Measurements from ENCODE around the gene REEP5. TPM values are rescaled to one million over a fixed set of nuclear protein-coding genes. Genes with fewer than 3 reads are reported as not detected.

REEP5 gene
- total and polyA plus RNA-seq, 2 of the 13 experiments (the other 11 are each of a cell fraction or from before 2014, with no cell fraction given), result 49.4 to 239 TPM

- TF ChIP-seq EP300 (IDR thresholded peaks at IDR 0.05; ENCODE audit: low read depth in 2 of 2, low read length in 2 of 2) (peak in 1 of 2 experiments; percentile 88; a peak in 2 of 4 replicates), EP300 (CRISPR knock-in tag; IDR thresholded peaks at IDR 0.05; ENCODE audit: borderline replicate concordance) (peak; percentile 86; the same call in 1 of the 2 replicates), ZNF614 (CRISPR knock-in tag; IDR thresholded peaks at IDR 0.05; ENCODE audit: borderline replicate concordance) (peak; percentile 70; the same call in 1 of the 2 replicates), TERF1 (CRISPR knock-in tag; IDR thresholded peaks at IDR 0.05) (no peak), ZNF10 (CRISPR knock-in tag; IDR thresholded peaks at IDR 0.05; ENCODE audit: borderline replicate concordance, low read depth) (no peak), NBN (conservative IDR thresholded peaks at IDR 0.05) (no peak), ZNF547 (CRISPR knock-in tag; IDR thresholded peaks at IDR 0.05) (no peak), ZNF746 (CRISPR knock-in tag; IDR thresholded peaks at IDR 0.05) (no peak), ZSCAN9 (CRISPR knock-in tag; IDR thresholded peaks at IDR 0.05; ENCODE audit: borderline replicate concordance) (0 out of 2 replicates have a peak, but pooled peaks have one; percentile 24), CERS6 (CRISPR knock-in tag; IDR thresholded peaks at IDR 0.05) (no peak), ZNF556 (CRISPR knock-in tag; IDR thresholded peaks at IDR 0.05; ENCODE audit: borderline replicate concordance) (no peak), FOSL1 (CRISPR knock-in tag; IDR thresholded peaks at IDR 0.05; ENCODE audit: borderline replicate concordance) (no peak), FOXP4 (CRISPR knock-in tag; IDR thresholded peaks at IDR 0.05) (peak; percentile 78), ZNF788 (CRISPR knock-in tag; IDR thresholded peaks at IDR 0.05; ENCODE audit: borderline replicate concordance) (no peak), TARDBP (CRISPR knock-in tag; IDR thresholded peaks at IDR 0.05) (no peak), SIX1 (CRISPR knock-in tag; IDR thresholded peaks at IDR 0.05; ENCODE audit: borderline replicate concordance) (0 out of 2 replicates have a peak, but pooled peaks have one; percentile 10), ATM (IDR thresholded peaks at IDR 0.05; ENCODE audit: borderline replicate concordance) (no peak), HMG20A (CRISPR knock-in tag; IDR thresholded peaks at IDR 0.05; ENCODE audit: borderline replicate concordance) (peak; percentile 87), ZNF17 (CRISPR knock-in tag; IDR thresholded peaks at IDR 0.05) (no peak), MXD1 (CRISPR knock-in tag; IDR thresholded peaks at IDR 0.05) (no peak), FOXO1 (CRISPR knock-in tag; IDR thresholded peaks at IDR 0.05) (peak; percentile 28; the same call in 1 of the 2 replicates), ZNF136 (CRISPR knock-in tag; IDR thresholded peaks at IDR 0.05; ENCODE audit: low read depth) (no peak)
- TF ChIP-seq, protein P1, sequence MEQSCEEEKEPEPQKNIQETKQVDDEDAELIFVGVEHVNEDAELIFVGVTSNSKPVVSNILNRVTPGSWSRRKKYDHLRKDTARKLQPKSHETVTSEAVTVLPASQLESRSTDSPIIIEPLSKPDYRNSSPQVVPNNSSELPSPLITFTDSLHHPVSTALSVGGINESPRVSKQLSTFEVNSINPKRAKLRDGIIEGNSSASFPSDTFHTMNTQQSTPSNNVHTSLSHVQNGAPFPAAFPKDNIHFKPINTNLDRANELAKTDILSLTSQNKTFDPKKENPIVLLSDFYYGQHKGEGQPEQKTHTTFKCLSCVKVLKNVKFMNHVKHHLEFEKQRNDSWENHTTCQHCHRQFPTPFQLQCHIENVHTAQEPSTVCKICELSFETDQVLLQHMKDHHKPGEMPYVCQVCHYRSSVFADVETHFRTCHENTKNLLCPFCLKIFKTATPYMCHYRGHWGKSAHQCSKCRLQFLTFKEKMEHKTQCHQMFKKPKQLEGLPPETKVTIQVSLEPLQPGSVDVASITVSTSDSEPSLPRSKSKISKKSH (CRISPR knock-in tag; IDR thresholded peaks at IDR 0.05; ENCODE audit: borderline replicate concordance), result no peak
- TF ChIP-seq, protein P2, sequence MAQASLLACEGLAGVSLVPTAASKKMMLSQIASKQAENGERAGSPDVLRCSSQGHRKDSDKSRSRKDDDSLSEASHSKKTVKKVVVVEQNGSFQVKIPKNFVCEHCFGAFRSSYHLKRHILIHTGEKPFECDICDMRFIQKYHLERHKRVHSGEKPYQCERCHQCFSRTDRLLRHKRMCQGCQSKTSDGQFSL (CRISPR knock-in tag; IDR thresholded peaks at IDR 0.05), result no peak
Observed at GRCh38 chr5:112968411-112969106, 46.5 kb upstream of the REEP5 start (continued).
